CD4-positive, alpha-beta T cell treated with Interleukin-6 for 4 hours (primary cell): ENCODE measurements around the gene MED12L.
"Not testable (repeated sequence)": the region's sequence is repeated elsewhere in the genome, so short reads cannot be mapped to it uniquely, and the experiment has no call there.

Source experiments
- DNase-seq: peaks from one replicate; pipeline ENCODE4 v3.0.0-alpha.2; 2020; ENCODE audit warnings: mixed read lengths

The MED12L gene

GRCh38 chr3:151387842-151388241 lies 302.4 kb downstream of the MED12L start:
- no peak for DNase-seq

- DNase-seq: no peak
Observed at GRCh38 chr3:151391720-151392119, 306.3 kb downstream of the MED12L start.

DNA sequence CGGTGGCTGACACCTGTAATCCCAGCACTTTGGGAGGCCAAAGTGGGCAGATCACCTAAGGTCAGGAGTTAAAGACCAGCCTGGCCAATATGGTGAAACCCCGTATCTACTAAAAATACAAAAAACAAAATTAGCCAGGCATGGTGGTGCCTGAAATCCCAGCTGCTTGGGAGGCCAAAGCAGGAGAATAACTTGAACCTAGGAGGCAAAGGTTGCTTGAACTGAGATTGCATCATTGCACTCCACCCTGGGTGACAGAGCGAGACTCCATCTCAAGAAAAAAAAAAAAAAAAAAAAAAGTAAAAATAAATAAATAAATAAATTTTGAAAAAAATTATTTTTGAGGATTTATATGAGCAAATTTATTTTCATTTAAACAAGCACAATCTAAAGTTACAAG lies 306.7 kb downstream of the MED12L start:
- DNase-seq: not testable (repeated sequence)

DNA sequence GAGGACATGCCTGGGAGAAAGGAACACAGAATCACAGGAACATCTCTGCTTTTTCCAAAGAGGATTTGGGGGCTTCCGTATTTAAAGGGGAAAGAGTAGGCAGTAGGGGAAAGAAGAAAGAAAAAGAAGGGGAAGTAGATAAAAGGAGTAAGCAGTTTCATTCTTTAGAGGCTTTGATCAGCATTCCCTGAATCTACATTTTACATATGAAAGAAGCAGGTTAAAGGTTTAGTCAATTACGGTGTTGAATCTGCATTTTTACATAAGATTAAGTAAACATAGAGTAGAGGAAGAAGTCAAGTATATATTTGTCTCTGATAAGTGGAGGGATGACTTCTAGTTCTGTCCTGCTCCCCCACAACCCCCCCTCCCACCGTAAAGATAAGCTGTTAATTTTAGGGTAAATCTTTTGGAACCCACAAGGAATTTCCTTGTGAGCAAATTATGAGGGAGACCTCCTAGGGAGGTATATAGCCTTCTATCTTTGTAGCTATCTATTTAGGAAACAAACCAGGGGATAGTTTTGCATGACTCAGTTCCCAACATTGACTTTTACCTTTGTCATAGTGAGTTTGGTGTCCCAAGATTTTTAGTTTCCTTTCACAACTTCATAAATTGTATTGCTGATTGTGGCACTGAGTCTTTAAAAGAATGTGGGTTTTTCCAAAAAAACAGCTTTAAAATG lies 307.8 kb downstream of the MED12L start:
- no peak for DNase-seq

- DNase-seq: no peak
Observed at GRCh38 chr3:151393941-151394340, 308.5 kb downstream of the MED12L start.

DNA sequence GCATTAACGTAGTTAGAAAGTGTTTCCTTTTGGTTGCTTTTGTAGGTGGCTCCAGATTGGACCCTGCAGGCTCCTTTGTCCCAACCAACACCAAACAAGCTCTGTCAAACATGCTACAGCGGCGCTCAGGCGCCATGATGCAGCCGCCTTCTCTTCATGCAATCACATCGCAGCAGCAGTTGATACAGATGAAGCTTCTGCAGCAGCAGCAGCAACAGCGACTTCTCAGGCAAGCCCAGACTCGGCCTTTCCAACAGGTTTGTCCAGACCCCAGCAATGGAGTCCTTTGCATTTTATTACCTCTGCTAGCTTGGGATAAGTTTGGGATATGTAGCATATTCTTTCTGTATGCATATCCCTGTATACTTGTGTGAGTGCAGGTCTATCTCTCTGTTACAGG lies 309.1 kb downstream of the MED12L start:
- no peak for DNase-seq

DNA sequence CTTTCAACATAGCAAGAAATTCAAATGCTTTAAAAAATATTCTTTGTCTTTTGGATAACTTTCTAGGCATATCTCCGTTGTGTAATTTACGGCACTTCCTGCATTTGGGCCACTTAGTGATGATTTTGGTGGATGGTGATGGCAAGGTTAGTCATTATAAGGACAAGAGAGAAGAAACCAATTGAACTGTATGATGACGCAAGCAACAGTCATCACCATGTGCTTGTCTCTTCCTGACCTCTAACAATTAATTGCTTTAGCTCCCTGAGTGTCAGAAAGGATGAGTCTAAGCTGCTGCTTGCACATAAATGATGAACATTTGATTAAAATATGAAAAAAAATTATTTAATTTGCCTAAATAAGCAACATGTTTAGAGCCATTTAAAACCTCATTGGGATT lies 310.3 kb downstream of the MED12L start:
- no peak for DNase-seq

GRCh38 chr3:151398895-151399294 lies 313.4 kb downstream of the MED12L start:
- no peak for DNase-seq

GRCh38 chr3:151400341-151400740 lies 314.9 kb downstream of the MED12L start:
- no peak for DNase-seq

DNA sequence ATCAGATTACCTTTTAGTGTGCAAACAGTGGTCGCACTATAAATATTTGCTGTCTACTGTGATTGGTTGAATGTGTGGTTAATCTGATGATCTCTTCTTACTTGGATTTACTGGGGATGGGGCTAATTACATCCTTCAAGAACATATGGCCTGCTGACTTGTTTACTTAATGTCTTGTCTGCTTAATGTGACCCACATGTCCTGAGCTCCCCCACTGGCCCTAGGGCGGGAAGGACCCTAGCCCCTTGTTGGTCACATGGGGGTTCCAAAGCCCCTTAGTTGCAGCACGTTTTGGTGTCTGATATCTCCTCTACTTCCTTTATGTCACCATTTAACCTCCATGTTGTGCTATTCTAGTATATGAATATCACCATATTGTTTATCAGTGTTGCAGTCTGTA lies 316.9 kb downstream of the MED12L start:
- no peak for DNase-seq

GRCh38 chr3:151403246-151403645 lies 317.8 kb downstream of the MED12L start:
- DNase-seq: no peak

GRCh38 chr3:151404316-151404715 lies 318.9 kb downstream of the MED12L start:
- DNase-seq: no peak

GRCh38 chr3:151407928-151408327 lies 322.5 kb downstream of the MED12L start:
- DNase-seq: no peak

DNA sequence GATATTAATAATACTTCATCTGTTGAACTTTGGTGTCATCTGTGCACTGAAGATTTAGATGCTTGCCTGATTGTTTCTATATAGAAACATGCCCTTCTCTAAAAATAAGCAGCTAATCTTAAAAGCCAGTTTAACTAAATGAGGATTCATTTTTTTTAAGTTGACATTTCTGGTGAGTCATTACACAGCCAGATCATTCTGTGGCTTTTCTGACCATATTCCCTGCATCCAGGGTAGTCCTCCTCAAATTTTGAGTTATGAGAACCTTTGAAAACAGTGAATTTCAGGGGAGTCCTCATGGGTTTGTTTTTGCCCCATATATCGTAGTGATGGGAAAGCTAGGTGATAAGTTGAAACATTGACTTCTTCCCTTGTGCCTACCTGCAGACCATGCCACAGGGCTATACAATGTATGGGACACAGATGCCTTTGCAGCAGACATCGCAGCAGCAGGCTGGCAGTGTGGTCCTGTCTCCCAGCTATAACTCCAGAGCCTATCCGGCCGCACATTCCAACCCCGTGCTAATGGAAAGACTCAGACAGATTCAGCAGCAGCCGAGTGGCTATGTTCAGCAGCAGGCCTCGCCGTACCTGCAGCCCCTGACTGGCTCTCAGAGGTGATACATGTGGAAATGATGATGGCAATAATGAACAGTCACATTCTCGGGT lies 325.6 kb downstream of the MED12L start:
- DNase-seq: no peak

GRCh38 chr3:151412989-151413388 lies 327.5 kb downstream of the MED12L start:
- DNase-seq: no peak

GRCh38 chr3:151415289-151415688 lies 329.8 kb downstream of the MED12L start:
- no peak for DNase-seq

DNA sequence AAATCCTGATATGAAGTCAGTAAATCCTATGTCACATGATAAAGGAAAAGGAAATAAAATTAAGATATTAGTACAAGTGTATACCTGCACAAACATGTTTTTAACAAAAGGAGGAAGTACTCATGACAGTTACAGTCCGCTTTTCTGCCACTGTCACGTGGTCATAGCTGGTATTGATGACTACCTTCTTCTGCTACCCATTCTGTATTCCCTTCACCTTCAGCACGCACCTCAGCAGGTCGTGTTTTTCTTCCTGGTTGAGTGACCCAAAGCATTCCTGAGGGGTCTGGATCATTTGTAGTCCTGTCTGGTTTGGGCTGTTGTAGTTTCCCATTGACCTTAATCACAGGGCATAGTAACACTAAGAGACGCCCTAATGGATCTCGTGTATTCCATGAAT lies 334.3 kb downstream of the MED12L start:
- DNase-seq: no peak

GRCh38 chr3:151421938-151422337 lies 336.5 kb downstream of the MED12L start:
- no peak for DNase-seq

- no peak for DNase-seq
Observed at GRCh38 chr3:151423091-151423490, 337.6 kb downstream of the MED12L start.

- DNase-seq: no peak
Observed at GRCh38 chr3:151425627-151426340, 340.3 kb downstream of the MED12L start.

- DNase-seq: no peak
Observed at GRCh38 chr3:151426341-151426657, 340.8 kb downstream of the MED12L start.

- DNase-seq: no peak
Observed at GRCh38 chr3:151428386-151428785, 342.9 kb downstream of the MED12L start.

- DNase-seq: no peak
Observed at GRCh38 chr3:151430821-151431484, 345.5 kb downstream of the MED12L start.

- DNase-seq: no peak
Observed at GRCh38 chr3:151431940-151432339, 346.5 kb downstream of the MED12L start.
